ENCODE measurements around the gene NRP2.
A peak's percentile ranks its signal among the peaks of the same experiment; 100 is the strongest.

The NRP2 gene

DNA sequence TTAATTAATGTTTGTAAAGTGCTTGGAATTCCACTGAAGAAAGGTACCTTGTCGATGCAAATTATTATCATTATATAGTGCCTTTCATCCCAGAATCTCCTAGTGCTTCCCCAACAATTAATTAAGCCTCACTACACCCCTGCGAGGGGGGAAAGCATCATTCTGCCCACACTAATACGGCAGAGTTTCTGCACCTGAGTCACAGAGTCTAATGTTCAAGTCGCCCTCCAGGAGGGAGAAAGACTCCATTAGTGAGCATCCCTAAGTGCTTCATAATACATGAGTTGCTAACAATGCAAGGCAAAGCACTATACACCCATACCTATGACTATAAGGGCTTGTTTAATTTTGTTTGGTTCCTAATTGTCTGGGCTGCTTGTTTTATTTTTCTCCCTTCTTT, 25.4 kb upstream of the NRP2 start:
- DNase-seq, result no peak
- in situ Hi-C loops (cut with HindIII; ENCODE audit: low pct_ligation_motif_present, low pct_unique_long_range_greater_than_20kb, low sequenced_read_pairs), result no loop called here

DNA sequence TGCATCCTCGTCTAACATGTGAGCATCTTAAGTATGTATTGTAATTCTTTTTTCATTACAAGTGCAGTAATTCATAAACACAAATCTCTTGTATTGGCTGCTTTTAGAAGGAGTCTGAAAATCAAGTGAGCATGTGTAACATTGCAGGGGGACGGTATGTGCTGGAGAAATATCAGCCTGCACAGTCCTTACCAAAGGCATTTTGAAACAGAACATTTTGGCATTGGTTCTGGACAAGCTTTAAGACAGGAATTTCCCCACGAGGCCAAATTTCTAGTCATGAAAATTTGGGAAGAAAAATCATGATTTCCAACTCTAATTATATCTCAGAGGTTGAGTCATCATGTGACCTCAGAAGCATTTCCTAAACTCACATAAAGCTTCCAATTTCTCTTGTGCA, 24.7 kb upstream of the NRP2 start:
- no peak for DNase-seq
- in situ Hi-C loops (cut with HindIII; ENCODE audit: low pct_ligation_motif_present, low pct_unique_long_range_greater_than_20kb, low sequenced_read_pairs), result no loop called here

DNA sequence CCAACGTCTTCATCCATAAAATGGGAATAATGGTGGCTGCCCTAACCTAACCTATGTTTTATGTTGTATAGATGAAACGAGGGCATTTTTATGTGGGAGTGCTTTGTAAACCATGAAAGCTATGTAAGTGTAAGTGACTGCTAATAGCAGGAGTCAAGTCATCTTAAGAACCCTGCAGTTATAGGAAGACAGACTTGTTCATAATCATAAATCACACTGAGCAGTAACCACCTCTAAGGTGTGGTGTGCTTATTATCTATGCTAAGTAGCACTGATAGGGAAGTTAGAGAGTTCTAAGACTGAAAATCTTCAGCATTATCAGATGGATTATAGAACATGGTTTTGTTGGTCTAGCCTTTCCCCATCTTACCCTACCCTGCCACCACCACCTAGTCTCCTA, 24.2 kb upstream of the NRP2 start:
- no peak for DNase-seq
- in situ Hi-C loops (cut with HindIII; ENCODE audit: low pct_ligation_motif_present, low pct_unique_long_range_greater_than_20kb, low sequenced_read_pairs), result no loop called here

DNA sequence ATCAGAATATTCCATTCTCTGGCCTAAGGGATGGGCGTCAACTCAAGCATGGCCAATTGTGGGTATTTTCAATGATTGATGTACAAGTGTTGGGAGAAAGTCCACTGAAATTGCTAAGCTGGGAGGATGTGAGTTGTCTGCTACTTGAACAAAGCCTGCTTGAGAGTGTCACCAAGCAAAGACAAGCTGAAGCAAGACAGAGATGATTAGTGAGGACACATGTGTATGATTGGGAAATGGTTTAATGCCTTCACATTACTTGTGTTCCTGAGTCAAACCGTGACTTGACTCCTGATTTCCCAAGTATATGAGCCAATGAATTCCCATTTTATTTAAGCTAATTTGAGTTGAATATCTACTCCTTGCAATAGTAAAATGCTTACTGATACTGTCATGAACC, 23.7 kb upstream of the NRP2 start:
- in situ Hi-C loops (cut with HindIII; ENCODE audit: low pct_ligation_motif_present, low pct_unique_long_range_greater_than_20kb, low sequenced_read_pairs), result no loop called here

DNA sequence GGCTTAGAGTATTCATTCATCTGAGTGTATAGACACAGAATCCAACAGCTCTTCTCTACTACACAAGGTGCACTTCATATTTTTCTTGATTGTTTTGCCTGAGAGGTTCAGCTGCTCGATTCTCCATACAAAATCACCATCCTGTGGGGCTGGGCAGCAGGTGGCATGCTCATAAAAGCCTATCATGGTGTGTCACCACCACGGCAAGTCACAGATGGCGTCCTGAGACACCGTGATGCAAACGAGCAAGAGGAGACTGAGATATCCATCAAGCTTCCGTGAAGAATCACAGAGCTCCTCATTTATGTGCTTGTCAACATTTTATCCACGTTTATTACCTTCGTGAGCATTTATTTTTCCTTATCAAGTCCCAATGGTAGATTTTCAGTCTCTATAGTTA, 22.4 kb upstream of the NRP2 start:
- in situ Hi-C loops (cut with HindIII; ENCODE audit: low pct_ligation_motif_present, low pct_unique_long_range_greater_than_20kb, low sequenced_read_pairs), result no loop called here
- DNase-seq, result no peak

More for the DNA sequence above, 23.7 kb upstream of the NRP2 start:
- no peak for DNase-seq

DNA sequence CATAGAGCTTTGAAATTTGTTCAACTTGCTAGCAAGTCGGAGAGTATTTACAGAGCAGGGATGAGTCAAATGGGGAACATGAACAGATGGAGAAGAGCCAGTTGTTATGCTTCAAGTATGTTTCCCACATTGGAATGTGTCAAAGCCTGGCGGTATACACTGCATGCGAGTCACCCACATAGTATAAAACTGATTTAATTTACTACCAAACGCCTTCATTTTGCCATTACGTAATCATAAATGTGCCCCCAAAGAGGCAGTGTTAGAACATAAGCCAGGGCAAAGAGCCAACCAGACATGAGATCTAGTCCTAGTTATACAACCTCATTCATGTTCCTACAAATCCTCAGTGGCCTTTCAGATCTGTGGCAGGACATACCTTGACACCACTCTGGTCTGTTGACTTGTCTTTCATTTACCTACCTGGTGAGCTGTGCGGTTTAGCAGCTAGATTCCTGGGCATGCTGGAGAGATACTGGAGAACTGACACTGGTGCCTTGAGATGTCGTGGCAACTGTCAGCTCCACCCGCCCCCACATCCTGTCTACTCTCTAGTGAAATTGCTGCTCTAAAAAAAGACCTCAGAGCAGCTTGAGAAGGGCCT, 21.7 kb upstream of the NRP2 start:
- peak; percentile 25 for DNase-seq
- in situ Hi-C loops (cut with HindIII; ENCODE audit: low pct_ligation_motif_present, low pct_unique_long_range_greater_than_20kb, low sequenced_read_pairs), result no loop called here

DNA sequence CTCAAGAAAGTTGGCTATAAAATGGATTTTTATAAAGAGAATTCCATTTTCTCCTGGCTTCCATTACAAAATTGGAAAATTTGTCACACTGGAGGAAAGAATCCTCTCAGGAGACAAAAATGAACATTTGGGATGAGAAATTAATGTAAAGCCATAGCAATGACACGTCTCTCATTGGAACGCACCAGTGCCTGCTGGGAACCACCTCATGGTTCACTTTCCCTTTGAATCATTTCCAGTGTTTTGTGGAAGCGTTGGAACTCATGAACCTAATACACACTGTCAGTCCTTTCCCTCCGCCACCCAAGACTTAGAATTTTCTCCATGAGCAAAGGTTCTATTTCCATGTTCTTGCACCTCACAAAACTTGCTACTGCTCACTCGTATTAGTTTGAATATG, 21.0 kb upstream of the NRP2 start:
- no peak for DNase-seq
- in situ Hi-C loops (cut with HindIII; ENCODE audit: low pct_ligation_motif_present, low pct_unique_long_range_greater_than_20kb, low sequenced_read_pairs), result no loop called here

DNA sequence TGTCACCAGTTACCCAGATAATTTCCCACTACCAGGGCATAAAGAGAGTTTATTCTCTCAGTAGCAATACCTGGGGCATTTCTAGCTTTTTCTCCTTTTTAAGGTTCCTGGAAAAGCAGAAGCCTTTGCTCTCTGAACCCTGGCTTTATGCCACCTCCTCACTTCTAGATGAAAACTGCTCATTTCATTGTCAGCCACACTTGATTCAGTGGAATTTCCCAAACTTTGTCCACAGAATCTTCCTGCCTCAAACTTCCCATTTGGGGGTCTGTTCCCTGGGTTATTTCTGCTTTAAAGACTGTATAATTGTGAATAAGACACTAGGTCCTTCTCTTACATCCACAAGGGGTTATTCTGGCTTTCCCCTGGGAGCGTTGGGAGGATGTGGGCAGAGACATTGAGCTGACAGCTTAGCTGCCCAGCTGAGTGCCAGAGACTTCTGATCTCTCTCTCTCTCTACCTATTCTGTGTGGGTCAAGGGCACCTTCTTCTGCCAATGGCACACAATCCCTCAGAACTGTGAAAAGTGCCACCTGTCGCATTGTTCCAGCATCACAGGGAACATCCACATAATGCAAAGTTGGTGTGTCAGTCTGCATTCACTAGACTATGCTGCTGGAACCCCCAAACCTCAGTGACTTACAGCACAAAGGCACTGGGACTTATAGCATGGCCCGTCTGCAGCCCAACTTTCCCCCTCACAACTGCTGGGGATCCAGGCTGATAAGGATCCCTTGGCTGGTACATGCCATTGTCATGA, 19.9 kb upstream of the NRP2 start:
- no peak for DNase-seq
- in situ Hi-C loops (cut with HindIII; ENCODE audit: low pct_ligation_motif_present, low pct_unique_long_range_greater_than_20kb, low sequenced_read_pairs), result no loop called here

DNA sequence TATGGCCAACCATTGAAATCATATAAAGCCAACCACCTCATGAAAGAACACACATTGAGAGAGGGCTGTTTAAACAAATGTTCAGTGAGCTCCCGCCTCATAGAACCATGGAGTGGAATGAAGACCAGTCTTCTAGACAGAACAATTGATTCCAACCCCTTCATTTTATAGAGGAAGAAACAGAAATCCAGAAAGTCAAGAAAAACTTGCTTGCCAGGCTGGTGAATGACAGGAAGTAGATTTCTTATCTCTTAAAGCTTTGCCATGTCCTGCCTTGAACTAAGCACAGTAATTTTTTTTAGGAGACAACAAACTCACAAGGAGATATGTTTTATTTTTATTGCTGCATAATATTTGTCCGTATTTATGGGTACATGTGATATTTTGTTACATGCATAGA, 16.5 kb upstream of the NRP2 start:
- in situ Hi-C loops (cut with HindIII; ENCODE audit: low pct_ligation_motif_present, low pct_unique_long_range_greater_than_20kb, low sequenced_read_pairs), result no loop called here
- DNase-seq, result no peak

DNA sequence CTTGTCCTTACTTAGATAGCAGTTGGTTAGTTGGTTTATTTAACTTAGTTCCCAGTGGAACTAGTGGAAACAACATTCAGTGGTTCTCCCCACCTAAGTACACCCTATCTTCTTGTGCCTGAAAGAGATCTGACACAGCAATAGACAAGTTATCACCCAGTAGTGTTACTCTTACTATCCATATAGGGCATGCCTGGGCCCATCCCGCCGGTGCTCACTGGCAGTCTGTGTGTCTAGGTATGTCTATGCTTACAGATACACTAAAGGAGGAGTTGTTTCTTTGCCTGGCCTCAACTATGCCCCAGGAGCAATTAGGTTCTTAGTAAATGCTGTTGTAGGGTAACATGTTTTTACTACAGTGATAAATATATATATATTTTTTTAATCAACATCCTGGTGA, 12.0 kb upstream of the NRP2 start:
- DNase-seq, result no peak
- in situ Hi-C loops (cut with HindIII; ENCODE audit: low pct_ligation_motif_present, low pct_unique_long_range_greater_than_20kb, low sequenced_read_pairs), result no loop called here

DNA sequence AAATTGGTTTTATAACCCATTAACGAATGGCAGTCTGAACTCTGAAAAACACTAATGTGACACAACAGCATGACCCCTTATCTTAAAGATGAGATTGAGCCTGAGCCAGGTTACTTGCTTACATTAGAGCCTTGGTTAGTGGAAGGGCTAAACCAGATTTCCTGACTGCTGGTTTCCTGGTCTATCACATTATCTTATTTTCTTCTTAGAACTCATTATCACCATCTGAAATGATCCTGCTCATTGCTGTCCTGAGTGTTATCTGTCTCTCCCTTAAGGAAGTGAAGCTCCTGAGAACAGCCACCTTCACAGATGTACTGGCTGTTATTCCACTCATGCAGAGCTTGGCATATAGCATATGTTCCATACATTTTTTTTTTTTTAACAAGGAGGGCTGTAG, 9.0 kb upstream of the NRP2 start:
- DNase-seq, result no peak
- in situ Hi-C loops (cut with HindIII; ENCODE audit: low pct_ligation_motif_present, low pct_unique_long_range_greater_than_20kb, low sequenced_read_pairs), result no loop called here

DNA sequence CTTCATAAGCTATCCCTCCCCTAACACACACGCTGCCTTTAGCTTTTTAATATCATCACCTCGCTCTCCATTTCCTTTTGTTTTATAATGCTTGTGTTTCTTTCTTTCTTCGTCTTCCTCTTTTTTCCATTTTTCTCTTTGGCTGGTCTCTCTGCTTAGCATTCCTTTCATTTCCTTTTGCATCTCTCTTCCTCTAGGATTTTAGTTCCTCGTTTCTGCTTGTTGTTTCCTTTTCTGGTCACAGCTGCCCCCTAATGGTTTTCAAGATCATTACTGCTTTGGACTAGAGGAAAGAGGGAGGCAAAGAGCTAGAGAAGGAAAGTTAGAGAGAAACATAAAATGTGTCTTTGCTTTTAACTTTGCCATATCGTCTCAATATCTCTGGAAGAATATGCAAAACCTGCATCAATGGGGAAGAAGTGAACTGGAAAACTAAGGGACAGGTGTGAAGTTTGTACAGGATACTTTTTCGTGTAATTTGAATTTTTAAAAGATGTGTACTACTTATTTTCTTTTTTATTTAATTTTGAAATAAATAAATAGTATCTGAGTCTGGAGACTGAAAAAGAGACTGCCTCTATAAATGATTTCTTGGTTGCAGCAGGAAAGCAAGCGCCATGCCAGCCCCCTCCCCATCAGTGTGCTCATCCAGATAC, 6.3 kb upstream of the NRP2 start:
- in situ Hi-C loops (cut with HindIII; ENCODE audit: low pct_ligation_motif_present, low pct_unique_long_range_greater_than_20kb, low sequenced_read_pairs), result no loop called here
- peak; percentile 81 for DNase-seq

DNA sequence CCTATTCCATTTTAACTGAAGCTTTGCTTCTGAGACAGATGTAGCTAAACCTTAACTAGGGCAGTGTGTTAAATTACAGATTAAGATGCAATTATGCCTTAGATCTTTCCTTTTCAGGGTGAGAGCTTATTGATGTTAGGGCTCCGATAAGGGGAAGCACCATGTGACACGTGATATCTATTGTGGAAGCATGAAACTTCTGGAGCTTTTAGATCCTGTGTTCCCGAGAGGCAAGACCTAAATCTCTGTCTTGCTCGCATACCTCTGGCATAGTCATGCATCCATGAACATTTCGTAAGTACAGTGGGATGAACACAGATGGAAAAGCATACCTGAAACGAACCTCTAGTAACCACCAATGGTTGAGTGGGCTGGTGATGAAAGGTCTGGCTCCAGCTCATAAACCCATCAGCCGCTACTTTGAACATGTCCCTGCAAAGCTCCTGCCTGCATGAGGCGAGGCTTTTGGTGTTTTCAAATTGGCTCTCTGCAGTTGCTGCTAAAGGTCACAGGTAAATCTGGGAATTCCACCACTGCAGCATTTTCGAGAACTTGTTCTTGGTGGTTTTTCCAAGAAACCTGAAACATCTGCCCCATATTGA, 3.7 kb upstream of the NRP2 start:
- in situ Hi-C loops (cut with HindIII; ENCODE audit: low pct_ligation_motif_present, low pct_unique_long_range_greater_than_20kb, low sequenced_read_pairs), result no loop called here
- DNase-seq, result no peak

DNA sequence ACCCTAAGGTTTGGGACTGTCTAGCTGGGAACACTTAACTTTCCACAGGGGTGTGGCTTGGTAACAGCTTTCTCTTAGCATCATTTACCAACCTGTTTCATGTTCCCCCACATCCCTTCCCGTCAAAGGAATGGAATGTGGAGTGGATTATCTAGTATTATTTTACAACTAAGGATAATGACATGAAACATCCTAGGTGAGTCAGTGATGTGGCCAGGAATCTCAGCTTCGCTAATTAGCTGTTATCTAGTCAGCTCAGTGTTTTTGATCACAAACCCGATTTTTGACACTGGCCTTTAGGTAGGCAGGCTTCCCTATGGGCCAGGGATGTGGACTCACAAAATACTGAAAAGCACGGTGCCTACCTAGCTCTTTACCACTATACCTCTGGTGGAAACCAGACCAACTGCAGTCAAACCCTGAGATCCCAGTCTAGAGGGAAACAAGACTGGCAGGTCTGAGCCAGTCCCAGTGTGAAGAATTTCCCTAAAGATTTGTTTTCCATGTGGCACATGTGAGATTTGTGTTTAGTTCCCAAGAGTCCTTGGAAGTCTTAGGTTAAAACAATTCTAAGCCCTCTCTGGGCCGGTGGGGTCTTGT, 2.8 kb upstream of the NRP2 start:
- in situ Hi-C loops (cut with HindIII; ENCODE audit: low pct_ligation_motif_present, low pct_unique_long_range_greater_than_20kb, low sequenced_read_pairs), result no loop called here

DNA sequence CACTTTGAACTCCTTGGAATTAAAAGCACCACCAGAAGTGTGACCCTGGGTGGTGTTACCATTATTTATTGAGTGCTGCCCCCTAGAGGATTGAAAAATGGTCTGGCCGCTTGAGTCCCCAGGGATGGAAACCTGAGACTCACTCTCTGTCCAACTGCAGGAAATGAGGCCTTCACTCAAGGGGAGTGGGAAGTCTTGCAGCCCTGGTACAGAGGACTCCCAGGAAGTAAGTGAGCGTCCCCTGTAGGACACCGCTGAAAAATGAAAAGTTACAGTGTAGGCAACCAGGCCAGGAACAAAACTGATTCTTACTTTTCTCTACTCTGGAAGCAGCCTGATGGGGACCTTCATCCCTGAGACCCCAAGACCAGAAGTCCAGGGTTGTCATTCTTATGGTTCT, 2.2 kb upstream of the NRP2 start:
- in situ Hi-C loops (cut with HindIII; ENCODE audit: low pct_ligation_motif_present, low pct_unique_long_range_greater_than_20kb, low sequenced_read_pairs), result no loop called here
- DNase-seq, result peak; percentile 98

More for the DNA sequence above, 2.8 kb upstream of the NRP2 start:
- no peak for DNase-seq

DNA sequence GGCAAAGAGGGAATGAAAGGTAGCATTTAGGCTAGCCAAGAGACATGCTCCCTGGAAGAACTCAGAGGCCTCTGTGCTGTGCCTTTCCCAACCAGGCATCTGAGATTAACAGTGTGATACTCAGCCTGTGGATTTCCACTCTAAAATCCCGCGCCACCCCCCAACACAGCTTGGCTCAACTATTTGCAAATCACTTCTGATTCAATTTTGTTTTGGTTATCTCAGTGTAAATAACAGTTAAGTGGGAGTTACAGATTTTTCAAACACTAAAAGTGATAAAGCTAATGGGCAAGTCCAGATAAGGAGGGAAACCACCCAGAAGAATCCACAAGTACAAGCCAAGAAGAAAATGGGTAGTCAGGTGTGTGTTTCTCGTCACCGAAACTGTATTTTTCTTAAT, 1.4 kb upstream of the NRP2 start:
- DNase-seq, result no peak
- in situ Hi-C loops (cut with HindIII; ENCODE audit: low pct_ligation_motif_present, low pct_unique_long_range_greater_than_20kb, low sequenced_read_pairs), result no loop called here

DNA sequence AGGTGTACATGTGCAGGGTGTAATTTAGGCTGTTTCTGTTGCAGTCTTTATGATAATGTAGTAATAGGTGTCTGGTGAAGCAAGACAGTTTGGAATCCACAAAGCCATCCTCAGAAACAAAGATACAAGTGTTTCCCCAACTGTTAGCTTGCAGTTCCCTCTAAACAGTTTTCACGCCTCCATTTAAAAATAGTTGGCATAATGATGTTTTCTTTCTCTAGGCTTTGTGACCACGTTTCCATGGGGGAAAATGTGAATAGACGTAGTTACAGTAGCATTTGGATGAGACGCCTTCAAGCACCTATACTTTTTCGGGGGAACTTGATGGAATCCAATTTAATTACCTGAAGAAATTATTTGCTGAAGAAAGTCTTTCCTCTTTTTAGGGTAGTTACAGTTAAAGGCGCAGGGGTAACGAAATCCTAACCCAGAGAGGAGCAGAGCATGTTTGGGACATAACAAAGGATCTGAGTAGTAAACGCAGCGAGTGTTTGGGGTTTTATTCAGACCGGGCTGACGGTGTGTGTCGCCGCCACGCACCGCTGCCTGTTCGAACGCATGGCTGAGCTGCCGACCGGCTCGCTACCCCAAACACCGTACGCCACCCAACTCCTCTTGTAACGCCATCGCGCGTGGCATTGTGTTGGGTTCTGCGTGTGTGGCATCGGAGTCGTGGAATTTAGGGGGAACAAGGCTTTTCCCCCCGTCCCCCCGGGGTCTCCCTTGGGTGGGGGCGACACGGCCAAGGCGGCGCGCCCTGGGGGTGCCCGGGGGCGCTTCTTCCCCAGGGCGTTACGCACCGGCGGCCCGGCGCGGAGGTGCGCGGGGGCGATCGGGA, 681 bp upstream of the NRP2 start:
- peak; percentile 66 for DNase-seq
- in situ Hi-C loops (cut with HindIII; ENCODE audit: low pct_ligation_motif_present, low pct_unique_long_range_greater_than_20kb, low sequenced_read_pairs), result no loop called here

DNA sequence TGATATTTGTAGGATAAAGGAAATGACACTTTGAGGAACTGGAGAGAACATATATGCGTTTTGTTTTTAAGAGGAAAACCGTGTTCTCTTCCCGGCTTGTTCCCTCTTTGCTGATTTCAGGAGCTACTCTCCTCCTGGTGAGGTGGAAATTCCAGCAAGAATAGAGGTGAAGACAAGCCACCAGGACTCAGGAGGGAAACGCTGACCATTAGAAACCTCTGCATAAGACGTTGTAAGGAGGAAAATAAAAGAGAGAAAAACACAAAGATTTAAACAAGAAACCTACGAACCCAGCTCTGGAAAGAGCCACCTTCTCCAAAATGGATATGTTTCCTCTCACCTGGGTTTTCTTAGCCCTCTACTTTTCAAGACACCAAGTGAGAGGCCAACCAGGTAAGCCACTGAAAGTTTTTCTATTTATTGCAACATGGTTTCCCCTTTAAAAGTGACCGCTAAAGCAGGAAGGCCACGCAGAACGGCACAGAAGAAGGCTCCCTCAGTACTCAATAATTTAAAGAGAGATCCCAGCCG, 735 bp downstream of the NRP2 start:
- in situ Hi-C loops (cut with HindIII; ENCODE audit: low pct_ligation_motif_present, low pct_unique_long_range_greater_than_20kb, low sequenced_read_pairs), result no loop called here
- DNase-seq, result peak; percentile 35
